ENCODE results near the gene FNDC10. TPM values are rescaled to one million over a fixed set of nuclear protein-coding genes. Genes with fewer than 3 reads are reported as not detected.

FNDC10 gene
- total and polyA plus RNA-seq, 10 of the 15 experiments (the other 5 are each of a cell fraction or from before 2014, with no cell fraction given): 0.05 to 1.3 (median 0.25) TPM; not detected in 4

DNA sequence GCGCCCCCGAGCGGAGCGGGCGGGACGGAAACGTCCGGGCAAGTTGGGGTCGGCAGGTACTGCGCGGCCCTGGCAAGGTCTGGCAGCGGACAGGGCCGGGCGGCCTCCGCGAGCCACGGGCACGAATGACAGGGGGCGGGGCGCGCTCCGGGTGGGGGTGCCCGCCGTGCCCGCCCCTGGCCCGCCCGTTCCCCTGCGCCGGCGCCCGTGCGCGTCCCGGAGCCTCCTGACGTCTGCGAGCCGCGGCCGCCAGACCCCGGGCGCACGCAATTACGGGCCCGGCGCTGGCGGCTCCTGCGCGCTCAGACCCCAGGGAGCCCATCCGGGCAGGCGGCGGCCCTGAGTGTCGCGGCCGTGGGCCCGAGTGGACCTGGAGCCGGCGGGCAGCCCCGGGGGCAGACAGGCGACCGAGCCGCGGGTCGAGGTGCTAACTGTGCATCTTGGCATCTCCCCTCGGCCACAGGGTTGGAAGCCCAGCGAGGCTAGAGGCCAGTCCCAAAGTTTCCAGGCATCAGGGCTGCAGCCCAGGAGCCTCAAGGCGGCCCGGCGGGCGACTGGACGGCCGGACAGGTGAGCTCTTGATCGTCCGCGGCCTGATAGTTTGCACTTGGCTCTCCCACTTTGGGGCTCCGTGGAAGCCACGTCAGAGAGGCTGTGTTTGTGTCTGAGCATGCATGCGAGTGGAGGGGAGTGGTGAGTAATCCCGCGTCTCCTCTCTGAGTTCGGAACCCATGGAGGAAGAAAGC is 16.3 kb upstream of the FNDC10 start:
- no TSS peak for BruUV-seq (replicated peaks)

More for the DNA sequence above, 16.3 kb upstream of the FNDC10 start:
- intact Hi-C loops (cut with micrococcal nuclease; ENCODE audit: unreplicated experiment): loop anchor here (5.0 kb wide), 1 partner anchor 44 kb away; the partner anchor contains the start of gene SSU72
- peaks cover 15% of the 10 kb centered on the region for H3K4me1 ChIP-seq (ENCODE audit: control insufficient read depth, insufficient read depth, low read length)
- H3K4me2 ChIP-seq (ENCODE audit: control insufficient read depth, insufficient read depth): peak overlapping the region; percentile 93
- CTCF ChIA-PET: no interaction called here
- peaks cover 0 to 2% of the 10 kb centered on the region in 2 experiments; a peak in 1 of 4 replicates for H3K36me3 ChIP-seq (ENCODE audit: control insufficient read depth in 2 of 2, insufficient read depth in 2 of 2, low read length in 1 of 2)
- H3K27me3 ChIP-seq (replicated peaks in 1 of 2; ENCODE audit: control insufficient read depth in 2 of 2, insufficient read depth in 2 of 2, low read length in 1 of 2): no peaks in the 10 kb centered on the region; a peak in 1 of 4 replicates
- H3K9me3 ChIP-seq (replicated peaks; ENCODE audit: control insufficient read depth, insufficient read depth, low read length): no peaks in the 10 kb centered on the region
- peak overlapping the region; percentile 85 for H3K4me3 ChIP-seq
- peak; percentile 19 for ATAC-seq
- 0 out of 2 replicates have a peak, but pooled peaks cover 3% of the 10 kb centered on the region for H4K20me1 ChIP-seq (ENCODE audit: control insufficient read depth, insufficient read depth)
- WGBS (ENCODE audit: insufficient coverage, insufficient replicate concordance, low lambda C conversion rate, missing lambda C conversion rate): 23% methylated on average over 50 of the region's 80 CpGs
- TF ChIP-seq BHLHE40 (IDR thresholded peaks at IDR 0.05; ENCODE audit: borderline replicate concordance in 1 of 2, low read depth in 2 of 2, low read length in 1 of 2) (peak in 1 of 2 experiments; percentile 50; a peak in 1 of 4 replicates), NR2F1 (conservative IDR thresholded peaks at IDR 0.05) (peak; percentile 11), POLR2AphosphoS2 (IDR thresholded peaks at IDR 0.05; ENCODE audit: low read depth, low read length) (no peak), GATAD2B (conservative IDR thresholded peaks at IDR 0.05; ENCODE audit: low read depth) (0 out of 2 replicates have a peak, but pooled peaks have one; percentile 8)
- TF ChIP-seq, protein P1, sequence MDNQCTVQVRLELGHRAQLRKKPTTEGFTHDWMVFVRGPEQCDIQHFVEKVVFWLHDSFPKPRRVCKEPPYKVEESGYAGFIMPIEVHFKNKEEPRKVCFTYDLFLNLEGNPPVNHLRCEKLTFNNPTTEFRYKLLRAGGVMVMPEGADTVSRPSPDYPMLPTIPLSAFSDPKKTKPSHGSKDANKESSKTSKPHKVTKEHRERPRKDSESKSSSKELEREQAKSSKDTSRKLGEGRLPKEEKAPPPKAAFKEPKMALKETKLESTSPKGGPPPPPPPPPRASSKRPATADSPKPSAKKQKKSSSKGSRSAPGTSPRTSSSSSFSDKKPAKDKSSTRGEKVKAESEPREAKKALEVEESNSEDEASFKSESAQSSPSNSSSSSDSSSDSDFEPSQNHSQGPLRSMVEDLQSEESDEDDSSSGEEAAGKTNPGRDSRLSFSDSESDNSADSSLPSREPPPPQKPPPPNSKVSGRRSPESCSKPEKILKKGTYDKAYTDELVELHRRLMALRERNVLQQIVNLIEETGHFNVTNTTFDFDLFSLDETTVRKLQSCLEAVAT (IDR thresholded peaks at IDR 0.05): no peak
- TF ChIP-seq, protein P2, sequence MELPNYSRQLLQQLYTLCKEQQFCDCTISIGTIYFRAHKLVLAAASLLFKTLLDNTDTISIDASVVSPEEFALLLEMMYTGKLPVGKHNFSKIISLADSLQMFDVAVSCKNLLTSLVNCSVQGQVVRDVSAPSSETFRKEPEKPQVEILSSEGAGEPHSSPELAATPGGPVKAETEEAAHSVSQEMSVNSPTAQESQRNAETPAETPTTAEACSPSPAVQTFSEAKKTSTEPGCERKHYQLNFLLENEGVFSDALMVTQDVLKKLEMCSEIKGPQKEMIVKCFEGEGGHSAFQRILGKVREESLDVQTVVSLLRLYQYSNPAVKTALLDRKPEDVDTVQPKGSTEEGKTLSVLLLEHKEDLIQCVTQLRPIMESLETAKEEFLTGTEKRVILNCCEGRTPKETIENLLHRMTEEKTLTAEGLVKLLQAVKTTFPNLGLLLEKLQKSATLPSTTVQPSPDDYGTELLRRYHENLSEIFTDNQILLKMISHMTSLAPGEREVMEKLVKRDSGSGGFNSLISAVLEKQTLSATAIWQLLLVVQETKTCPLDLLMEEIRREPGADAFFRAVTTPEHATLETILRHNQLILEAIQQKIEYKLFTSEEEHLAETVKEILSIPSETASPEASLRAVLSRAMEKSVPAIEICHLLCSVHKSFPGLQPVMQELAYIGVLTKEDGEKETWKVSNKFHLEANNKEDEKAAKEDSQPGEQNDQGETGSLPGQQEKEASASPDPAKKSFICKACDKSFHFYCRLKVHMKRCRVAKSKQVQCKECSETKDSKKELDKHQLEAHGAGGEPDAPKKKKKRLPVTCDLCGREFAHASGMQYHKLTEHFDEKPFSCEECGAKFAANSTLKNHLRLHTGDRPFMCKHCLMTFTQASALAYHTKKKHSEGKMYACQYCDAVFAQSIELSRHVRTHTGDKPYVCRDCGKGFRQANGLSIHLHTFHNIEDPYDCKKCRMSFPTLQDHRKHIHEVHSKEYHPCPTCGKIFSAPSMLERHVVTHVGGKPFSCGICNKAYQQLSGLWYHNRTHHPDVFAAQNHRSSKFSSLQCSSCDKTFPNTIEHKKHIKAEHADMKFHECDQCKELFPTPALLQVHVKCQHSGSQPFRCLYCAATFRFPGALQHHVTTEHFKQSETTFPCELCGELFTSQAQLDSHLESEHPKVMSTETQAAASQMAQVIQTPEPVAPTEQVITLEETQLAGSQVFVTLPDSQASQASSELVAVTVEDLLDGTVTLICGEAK (IDR thresholded peaks at IDR 0.05; ENCODE audit: borderline replicate concordance): no peak
- RAD21 ChIA-PET (ENCODE audit: unreplicated experiment): interaction anchor here (2.8 kb wide), 1 partner anchor 62 kb away, joined by 8 read pairs; no protein-coding TSS in a partner anchor
- H3K9ac ChIP-seq (ENCODE audit: control insufficient read depth, insufficient read depth, low read length): peak overlapping the region; percentile 99
- in situ Hi-C loops (cut with MboI): no loop called here
- peaks cover 3% of the 10 kb centered on the region for H3K79me2 ChIP-seq (ENCODE audit: control insufficient read depth, insufficient read depth, low read length)
- DNase-seq (ENCODE audit: low read depth, low spot score): no peak
- peak overlapping the region; percentile 98 for H3K27ac ChIP-seq (ENCODE audit: control insufficient read depth, insufficient read depth)
- H2AFZ ChIP-seq (ENCODE audit: control insufficient read depth, low read depth, low read length): peak overlapping the region; percentile 78
- POLR2A ChIA-PET: interaction anchor here (0.6 to 1.5 kb wide), 6 partner anchors 9 to 217 kb away, joined by 3 to 8 read pairs (median 4); no protein-coding TSS in a partner anchor
- SMC1A ChIA-PET (ENCODE audit: uncharacterized antibody, unreplicated experiment): interaction anchor here (1.2 kb wide), 1 partner anchor 13 kb away, joined by 3 read pairs; no protein-coding TSS in a partner anchor
- no peak for FAIRE-seq
